Esophagus muscularis mucosa (tissue), 3 donors: ENCODE results near the gene SKI.
A peak's percentile ranks its signal among the peaks of the same experiment; 100 is the strongest.

Experiments used
- POLR2A ChIP-seq: fragments of 450-650 bp; IDR thresholded peaks from one replicate; pipeline ENCODE4 v1.6.1; 2017; ENCODE audit warnings: antibody characterized with exemption, moderate library complexity, mild to moderate bottlenecking, low read depth
- POLR2AphosphoS5 ChIP-seq, 2 donors: sonication (generic); formaldehyde crosslinking; IDR thresholded peaks; one replicate each; pipeline ENCODE4 v1.6.1; 2017; ENCODE audit warnings: antibody characterized with exemption in 2 of 2
- TF ChIP-seq, protein P1 (sequence below), 3 experiments: fragments of 200-600 bp in 2 of 3; fragments of 450-650 bp in 1 of 3; sonication (generic) in 2 of 3; IDR thresholded peaks; one replicate each; pipeline ENCODE4 v1.5.1; 2017 to 2019; ENCODE audit warnings: antibody characterized with exemption in 3 of 3, mild to moderate bottlenecking in 2 of 3, moderate library complexity in 1 of 3

GRCh38 chr1:2304921-2305681 lies 77.0 kb downstream of the SKI start:
- TF ChIP-seq, protein P1, sequence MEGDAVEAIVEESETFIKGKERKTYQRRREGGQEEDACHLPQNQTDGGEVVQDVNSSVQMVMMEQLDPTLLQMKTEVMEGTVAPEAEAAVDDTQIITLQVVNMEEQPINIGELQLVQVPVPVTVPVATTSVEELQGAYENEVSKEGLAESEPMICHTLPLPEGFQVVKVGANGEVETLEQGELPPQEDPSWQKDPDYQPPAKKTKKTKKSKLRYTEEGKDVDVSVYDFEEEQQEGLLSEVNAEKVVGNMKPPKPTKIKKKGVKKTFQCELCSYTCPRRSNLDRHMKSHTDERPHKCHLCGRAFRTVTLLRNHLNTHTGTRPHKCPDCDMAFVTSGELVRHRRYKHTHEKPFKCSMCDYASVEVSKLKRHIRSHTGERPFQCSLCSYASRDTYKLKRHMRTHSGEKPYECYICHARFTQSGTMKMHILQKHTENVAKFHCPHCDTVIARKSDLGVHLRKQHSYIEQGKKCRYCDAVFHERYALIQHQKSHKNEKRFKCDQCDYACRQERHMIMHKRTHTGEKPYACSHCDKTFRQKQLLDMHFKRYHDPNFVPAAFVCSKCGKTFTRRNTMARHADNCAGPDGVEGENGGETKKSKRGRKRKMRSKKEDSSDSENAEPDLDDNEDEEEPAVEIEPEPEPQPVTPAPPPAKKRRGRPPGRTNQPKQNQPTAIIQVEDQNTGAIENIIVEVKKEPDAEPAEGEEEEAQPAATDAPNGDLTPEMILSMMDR (IDR thresholded peaks at IDR 0.05) = no peak
- TF ChIP-seq POLR2AphosphoS5 (IDR thresholded peaks at IDR 0.05) (peak; percentile 7 to 44), POLR2A (no peak)
